Astrocyte (in vitro differentiated cells and primary cell): ENCODE results near the gene SPIN1. TPM values are rescaled to one million over a fixed set of nuclear protein-coding genes. Genes with fewer than 3 reads are reported as not detected.

Source experiments
- DNase-seq: peaks from one replicate; pipeline ENCODE4 v3.0.0-alpha.2; 2010; ENCODE audit warnings: low read depth
- FAIRE-seq: peaks from 2 replicates; lab custom pipeline; 2011; peaks lifted over from hg19 to GRCh38; lab: Jason Lieb, UNC
- H2AFZ ChIP-seq: 2 replicates; pipeline ENCODE4 v1.6.0; 2012; ENCODE audit warnings: low read depth, low read length, inconsistent platforms
- H3K27ac ChIP-seq: 2 replicates; pipeline ENCODE4 v1.5.1; 2011; ENCODE audit warnings: low read depth, low read length, inconsistent platforms
- H3K27me3 ChIP-seq: 2 replicates; pipeline ENCODE4 v1.6.0; 2011; ENCODE audit warnings: low read length, inconsistent platforms; ENCODE audit not compliant: insufficient read depth
- H3K36me3 ChIP-seq: 2 replicates; pipeline ENCODE4 v1.5.1; 2011; ENCODE audit warnings: low read length, inconsistent platforms; ENCODE audit not compliant: insufficient read depth
- H3K4me1 ChIP-seq: 2 replicates; pipeline ENCODE4 v1.5.1; 2011; ENCODE audit warnings: low read length, inconsistent platforms; ENCODE audit not compliant: insufficient read depth
- H3K4me2 ChIP-seq: 2 replicates; pipeline ENCODE4 v1.6.0; 2012; ENCODE audit warnings: low read length, inconsistent platforms
- H3K4me3 ChIP-seq: 2 replicates; pipeline ENCODE4 v1.5.1; 2011; ENCODE audit warnings: low read depth, mild to moderate bottlenecking, low read length, inconsistent platforms; ENCODE audit not compliant: insufficient read depth
- H3K79me2 ChIP-seq: 2 replicates; pipeline ENCODE4 v1.6.0; 2012; ENCODE audit warnings: mild to moderate bottlenecking, low read length, inconsistent platforms; ENCODE audit not compliant: insufficient read depth
- H3K9ac ChIP-seq: 2 replicates; pipeline ENCODE4 v1.6.0; 2012; ENCODE audit warnings: mild to moderate bottlenecking, low read length, inconsistent platforms
- H3K9me3 ChIP-seq: 2 replicates; pipeline ENCODE4 v1.5.1; 2012; ENCODE audit warnings: low read depth, mild to moderate bottlenecking, low read length, inconsistent platforms; ENCODE audit not compliant: insufficient read depth
- H4K20me1 ChIP-seq: 2 replicates; pipeline ENCODE4 v1.6.0; 2012; ENCODE audit warnings: low read length, inconsistent platforms; ENCODE audit not compliant: insufficient read depth
- H3K27ac Mint-ChIP-seq: one replicate; pipeline ENCODE4 v1.8.0; 2021; ENCODE audit warnings: mild to moderate bottlenecking, mixed read lengths; ENCODE audit not compliant: unreplicated experiment
- H3K27me3 Mint-ChIP-seq: one replicate; pipeline ENCODE4 v1.8.0; 2021; ENCODE audit warnings: low read depth, mixed read lengths; ENCODE audit not compliant: unreplicated experiment
- H3K36me3 Mint-ChIP-seq: one replicate; pipeline ENCODE4 v1.8.0; 2021; ENCODE audit warnings: low read depth, mixed read lengths; ENCODE audit not compliant: unreplicated experiment
- H3K4me1 Mint-ChIP-seq: one replicate; pipeline ENCODE4 v1.8.0; 2021; ENCODE audit warnings: low read depth, mixed read lengths; ENCODE audit not compliant: unreplicated experiment
- H3K4me3 Mint-ChIP-seq: one replicate; pipeline ENCODE4 v1.8.0; 2021; ENCODE audit warnings: mild to moderate bottlenecking, moderate library complexity, mixed read lengths; ENCODE audit not compliant: unreplicated experiment
- H3K9me3 Mint-ChIP-seq: one replicate; pipeline ENCODE4 v1.8.0; 2021; ENCODE audit warnings: mild to moderate bottlenecking, mixed read lengths; ENCODE audit not compliant: unreplicated experiment
- CTCF ChIP-seq: IDR thresholded peaks from 2 replicates; pipeline ENCODE4 v1.5.1; 2011; ENCODE audit warnings: low read depth, mild to moderate bottlenecking, inconsistent platforms, low read length, moderate library complexity; ENCODE audit not compliant: insufficient read depth
- EZH2 ChIP-seq: IDR thresholded peaks from 2 replicates; pipeline ENCODE4 v1.6.1; 2012; ENCODE audit warnings: mild to moderate bottlenecking, low read length, inconsistent platforms; ENCODE audit not compliant: insufficient read depth
- total RNA-seq: library from RNA; stranded (reverse); gene quantifications from 2 replicates; pipeline ENCODE4 v1.2.1, GENCODE V29; 2021

SPIN1 gene
- total RNA-seq, 1 donor from 2014 or later, result 74.1 TPM

- Mint-ChIP-seq H3K9me3 (peaks cover 1% of the 10 kb centered on the region), H3K27me3 (no peaks in the 10 kb centered on the region), H3K27ac (peak overlapping the region; percentile 90), H3K4me3 (peak overlapping the region; percentile 97), H3K36me3 (no peaks in the 10 kb centered on the region), H3K4me1 (peaks cover 12% of the 10 kb centered on the region)
- H3K4me2 ChIP-seq, result peak overlapping the region; percentile 91
- H3K27ac ChIP-seq, result peak overlapping the region; percentile 72
- no peaks in the 10 kb centered on the region for H3K36me3 ChIP-seq
- H3K9me3 ChIP-seq, result no peaks in the 10 kb centered on the region
- H3K4me1 ChIP-seq, result peaks cover 13% of the 10 kb centered on the region
- H3K79me2 ChIP-seq, result peaks cover 41% of the 10 kb centered on the region
- peak overlapping the region; percentile 100 for H2AFZ ChIP-seq
- H3K4me3 ChIP-seq, result peak overlapping the region; percentile 94
- DNase-seq (peak; percentile 55), FAIRE-seq (no peak)
- TF ChIP-seq EZH2 (no peak), CTCF (no peak)
- H4K20me1 ChIP-seq, result peaks cover 25% of the 10 kb centered on the region
- H3K9ac ChIP-seq, result peak overlapping the region; percentile 91
- no peaks in the 10 kb centered on the region for H3K27me3 ChIP-seq
Measured at GRCh38 chr9:88387552-88388202, 567 bp upstream of the SPIN1 start.

DNA sequence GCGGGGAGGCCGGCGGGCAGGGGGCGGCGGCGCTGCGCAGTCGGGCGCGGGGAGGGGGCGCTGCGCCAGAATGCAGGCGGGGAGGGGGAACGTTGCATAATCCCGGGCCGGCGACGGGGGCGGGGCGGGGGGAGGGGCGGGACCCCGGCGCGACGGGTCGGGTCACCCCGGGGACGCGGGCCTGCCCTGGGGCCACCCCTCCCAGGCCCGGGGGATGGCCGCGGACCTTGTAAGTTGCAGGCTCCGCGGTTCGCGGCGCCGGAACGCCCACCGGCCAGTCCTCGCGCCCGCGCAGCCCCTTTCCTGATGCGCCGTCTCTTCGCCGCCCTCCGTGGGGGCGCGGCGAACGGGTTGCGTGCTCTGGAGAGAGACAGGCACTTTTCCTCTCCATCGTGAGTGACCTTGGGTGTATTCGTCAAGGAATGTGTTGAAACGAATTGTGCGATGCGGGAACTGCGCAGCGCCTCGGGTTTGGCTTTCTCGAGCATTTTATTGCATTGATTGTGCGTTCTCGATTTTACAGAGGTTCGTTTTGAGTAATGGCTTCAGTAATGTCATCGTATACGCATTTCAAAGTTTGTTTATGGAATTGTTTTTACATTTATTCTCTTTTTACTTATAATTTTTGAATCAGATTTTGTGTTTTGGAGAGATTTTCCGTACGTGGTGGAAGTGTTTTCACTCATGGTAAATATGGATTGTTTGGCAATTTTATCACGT, 802 bp downstream of the SPIN1 start:
- Mint-ChIP-seq H3K9me3 (peaks cover 1% of the 10 kb centered on the region), H3K27me3 (no peaks in the 10 kb centered on the region), H3K36me3 (no peaks in the 10 kb centered on the region), H3K4me1 (peaks cover 12% of the 10 kb centered on the region), H3K4me3 (peak overlapping the region; percentile 92), H3K27ac (peak overlapping the region; percentile 93)
- Histone ChIP-seq H3K79me2 (peaks cover 55% of the 10 kb centered on the region), H3K9ac (peak overlapping the region; percentile 91), H3K4me3 (peak overlapping the region; percentile 84), H3K36me3 (no peaks in the 10 kb centered on the region), H3K9me3 (no peaks in the 10 kb centered on the region), H3K27ac (peak overlapping the region; percentile 90), H2AFZ (peak overlapping the region; percentile 38), H3K27me3 (no peaks in the 10 kb centered on the region), H3K4me1 (peaks cover 13% of the 10 kb centered on the region), H4K20me1 (peaks cover 36% of the 10 kb centered on the region), H3K4me2 (peak overlapping the region; percentile 84)
- TF ChIP-seq EZH2 (no peak), CTCF (no peak)
- FAIRE-seq (no peak), DNase-seq (peak; percentile 72)
